Muscle layer of duodenum (tissue), 2 donors: ENCODE results near the gene GPR137B.

ENCODE experiments used
- H3K27ac ChIP-seq: one replicate; pipeline ENCODE4 v1.7.0; 2013; ENCODE audit warnings: mild to moderate bottlenecking, low read length
- H3K27me3 ChIP-seq: one replicate; pipeline ENCODE4 v1.7.0; 2013; ENCODE audit warnings: low read depth, mild to moderate bottlenecking, control low read depth, low read length
- H3K36me3 ChIP-seq, 2 donors: one replicate each; pipeline ENCODE4 v1.7.0; 2013; ENCODE audit warnings: low read length in 2 of 2, control low read depth in 1 of 2, mild to moderate bottlenecking in 1 of 2; ENCODE audit not compliant: insufficient read depth in 2 of 2, control insufficient read depth in 1 of 2
- H3K4me1 ChIP-seq, 2 donors: one replicate each; pipeline ENCODE4 v1.7.0; 2013; ENCODE audit warnings: low read length in 2 of 2, mild to moderate bottlenecking in 2 of 2, control low read depth in 1 of 2, moderate library complexity in 1 of 2; ENCODE audit not compliant: insufficient read depth in 2 of 2, control insufficient read depth in 1 of 2
- H3K4me3 ChIP-seq, 2 donors: one replicate each; pipeline ENCODE4 v1.7.0; 2013; ENCODE audit warnings: low read length in 2 of 2, low read depth in 1 of 2, mild to moderate bottlenecking in 1 of 2
- H3K9me3 ChIP-seq, 2 donors: one replicate each; pipeline ENCODE4 v1.7.0; 2013; ENCODE audit warnings: low read length in 2 of 2, control low read depth in 1 of 2, mild to moderate bottlenecking in 1 of 2; ENCODE audit not compliant: control insufficient read depth in 1 of 2
- donor health status: healthy.

GPR137B gene

GRCh38 chr1:236209185-236209584, 66.8 kb downstream of the GPR137B start:
- Histone ChIP-seq H3K27me3 (no peaks in the 10 kb centered on the region), H3K27ac (no peak overlapping the region), H3K4me3 (no peak overlapping the region), H3K4me1 (no peaks in the 10 kb centered on the region), H3K9me3 (no peaks in the 10 kb centered on the region), H3K36me3 (peaks cover 5 to 18% of the 10 kb centered on the region in 2 donors)

- H3K27me3 ChIP-seq, result no peaks in the 10 kb centered on the region
- no peaks in the 10 kb centered on the region for H3K4me1 ChIP-seq
- H3K27ac ChIP-seq, result no peak overlapping the region
- H3K36me3 ChIP-seq, result peaks cover 5 to 18% of the 10 kb centered on the region in 2 donors
- H3K9me3 ChIP-seq, result no peaks in the 10 kb centered on the region
- no peak overlapping the region for H3K4me3 ChIP-seq
These were observed 67.4 kb downstream of the GPR137B start for GRCh38 chr1:236209713-236210112.

- Histone ChIP-seq H3K4me3 (no peak overlapping the region), H3K27ac (no peak overlapping the region), H3K36me3 (peaks cover 3 to 15% of the 10 kb centered on the region in 2 donors), H3K9me3 (no peaks in the 10 kb centered on the region), H3K4me1 (no peaks in the 10 kb centered on the region), H3K27me3 (no peaks in the 10 kb centered on the region)
These were observed 69.5 kb downstream of the GPR137B start for GRCh38 chr1:236211815-236212214.

- Histone ChIP-seq H3K9me3 (no peaks in the 10 kb centered on the region), H3K36me3 (peaks cover 3 to 12% of the 10 kb centered on the region in 2 donors), H3K27me3 (no peaks in the 10 kb centered on the region), H3K4me1 (no peaks in the 10 kb centered on the region), H3K4me3 (no peak overlapping the region), H3K27ac (no peak overlapping the region)
These were observed 71.2 kb downstream of the GPR137B start for GRCh38 chr1:236213534-236213933.

- H3K36me3 ChIP-seq, result peaks cover 3 to 12% of the 10 kb centered on the region in 2 donors
- H3K27me3 ChIP-seq, result no peaks in the 10 kb centered on the region
- no peaks in the 10 kb centered on the region for H3K9me3 ChIP-seq
- no peak overlapping the region for H3K4me3 ChIP-seq
- no peak overlapping the region for H3K27ac ChIP-seq
- H3K4me1 ChIP-seq, result no peaks in the 10 kb centered on the region
These were observed 72.4 kb downstream of the GPR137B start for GRCh38 chr1:236214761-236215160.

GRCh38 chr1:236220473-236220872, 78.1 kb downstream of the GPR137B start:
- H3K27me3 ChIP-seq, result no peaks in the 10 kb centered on the region
- no peak overlapping the region for H3K4me3 ChIP-seq
- H3K36me3 ChIP-seq, result peaks cover 9 to 16% of the 10 kb centered on the region in 2 donors
- H3K27ac ChIP-seq, result no peak overlapping the region
- H3K4me1 ChIP-seq, result no peaks in the 10 kb centered on the region
- no peaks in the 10 kb centered on the region for H3K9me3 ChIP-seq

- Histone ChIP-seq H3K4me3 (no peak overlapping the region), H3K27me3 (no peaks in the 10 kb centered on the region), H3K9me3 (no peaks in the 10 kb centered on the region), H3K27ac (no peak overlapping the region), H3K36me3 (peaks cover 6 to 14% of the 10 kb centered on the region in 2 donors), H3K4me1 (no peaks in the 10 kb centered on the region)
These were observed 80.3 kb downstream of the GPR137B start for GRCh38 chr1:236222632-236223031.

- H3K27me3 ChIP-seq, result no peaks in the 10 kb centered on the region
- H3K36me3 ChIP-seq, result peaks cover 6 to 10% of the 10 kb centered on the region in 2 donors
- H3K27ac ChIP-seq, result no peak overlapping the region
- H3K4me3 ChIP-seq, result no peak overlapping the region
- H3K9me3 ChIP-seq, result no peaks in the 10 kb centered on the region
- H3K4me1 ChIP-seq, result no peaks in the 10 kb centered on the region
These were observed 86.1 kb downstream of the GPR137B start for GRCh38 chr1:236228411-236228810.

- Histone ChIP-seq H3K9me3 (no peaks in the 10 kb centered on the region), H3K27ac (no peak overlapping the region), H3K36me3 (no peaks in the 10 kb centered on the region), H3K4me3 (no peak overlapping the region), H3K4me1 (no peaks in the 10 kb centered on the region), H3K27me3 (no peaks in the 10 kb centered on the region)
These were observed 92.8 kb downstream of the GPR137B start for GRCh38 chr1:236235116-236235515.

- Histone ChIP-seq H3K27ac (no peak overlapping the region), H3K9me3 (no peaks in the 10 kb centered on the region), H3K4me3 (no peak overlapping the region), H3K36me3 (no peaks in the 10 kb centered on the region), H3K27me3 (no peaks in the 10 kb centered on the region), H3K4me1 (no peaks in the 10 kb centered on the region)
These were observed 96.8 kb downstream of the GPR137B start for GRCh38 chr1:236239092-236239585.

- no peaks in the 10 kb centered on the region for H3K4me1 ChIP-seq
- H3K4me3 ChIP-seq, result no peak overlapping the region
- no peak overlapping the region for H3K27ac ChIP-seq
- no peaks in the 10 kb centered on the region for H3K9me3 ChIP-seq
- H3K27me3 ChIP-seq, result no peaks in the 10 kb centered on the region
- no peaks in the 10 kb centered on the region for H3K36me3 ChIP-seq
These were observed 98.3 kb downstream of the GPR137B start for GRCh38 chr1:236240675-236241074.

- Histone ChIP-seq H3K27ac (no peak overlapping the region), H3K4me3 (no peak overlapping the region), H3K9me3 (no peaks in the 10 kb centered on the region), H3K36me3 (no peaks in the 10 kb centered on the region), H3K4me1 (no peaks in the 10 kb centered on the region), H3K27me3 (no peaks in the 10 kb centered on the region)
These were observed 100.2 kb downstream of the GPR137B start for GRCh38 chr1:236242568-236242967.
